GM23248 (cell line): Measurements from ENCODE around the gene B9D1. TPM values are rescaled to one million over a fixed set of nuclear protein-coding genes. Genes with fewer than 3 reads are reported as not detected.

Experiments
- DNase-seq: peaks from one replicate; pipeline ENCODE4 v3.0.0-alpha.2; 2015
- H2AFZ ChIP-seq: fragments of 200-600 bp; sonication (generic); 2 replicates; pipeline ENCODE4 v1.6.1; 2016; ENCODE audit warnings: antibody characterized with exemption
- H3F3A ChIP-seq: fragments of 200-600 bp; sonication (generic); 2 replicates; pipeline ENCODE4 v1.6.1; 2016; ENCODE audit warnings: mild to moderate bottlenecking, antibody characterized with exemption, mixed run types; ENCODE audit not compliant: insufficient read depth
- H3K27ac ChIP-seq: fragments of 200-600 bp; sonication (generic); 2 replicates; pipeline ENCODE4 v1.5.1; 2016; ENCODE audit warnings: mild to moderate bottlenecking
- H3K27me3 ChIP-seq: fragments of 200-600 bp; sonication (generic); replicated peaks from 2 replicates; pipeline ENCODE4 v1.6.1; 2016; ENCODE audit warnings: mild to moderate bottlenecking; ENCODE audit not compliant: insufficient read depth
- H3K36me3 ChIP-seq: fragments of 200-600 bp; sonication (generic); 2 replicates; pipeline ENCODE4 v1.6.1; 2016; ENCODE audit warnings: low read depth, mild to moderate bottlenecking
- H3K4me1 ChIP-seq: fragments of 200-600 bp; sonication (generic); 2 replicates; pipeline ENCODE4 v1.6.1; 2016; ENCODE audit warnings: mild to moderate bottlenecking; ENCODE audit not compliant: insufficient read depth
- H3K4me2 ChIP-seq: fragments of 200-600 bp; sonication (generic); one replicate; pipeline ENCODE4 v1.6.1; 2016; ENCODE audit warnings: mild to moderate bottlenecking; ENCODE audit not compliant: unreplicated experiment
- H3K4me3 ChIP-seq: fragments of 200-600 bp; sonication (generic); 2 replicates; pipeline ENCODE4 v1.5.1; 2016; ENCODE audit warnings: mild to moderate bottlenecking
- H3K79me2 ChIP-seq: fragments of 200-600 bp; sonication (generic); 2 replicates; pipeline ENCODE4 v1.6.1; 2016; ENCODE audit warnings: mild to moderate bottlenecking; ENCODE audit not compliant: insufficient read depth
- H3K9ac ChIP-seq: fragments of 200-600 bp; sonication (generic); 2 replicates; pipeline ENCODE4 v1.6.1; 2016; ENCODE audit warnings: mild to moderate bottlenecking
- H3K9me2 ChIP-seq: fragments of 200-600 bp; sonication (generic); 2 replicates; pipeline ENCODE4 v1.6.1; 2016; ENCODE audit warnings: mixed run types, mild to moderate bottlenecking, moderate library complexity; ENCODE audit not compliant: insufficient read depth
- H3K9me3 ChIP-seq: fragments of 200-600 bp; sonication (generic); one replicate; pipeline ENCODE4 v1.6.1; 2017; ENCODE audit warnings: low read depth
- H4K20me1 ChIP-seq: fragments of 200-600 bp; sonication (generic); 2 replicates; pipeline ENCODE4 v1.6.0; 2016; ENCODE audit not compliant: insufficient read depth
- EZH2 ChIP-seq: fragments of 200-600 bp; sonication (generic); IDR thresholded peaks from 2 replicates; pipeline ENCODE4 v1.6.1; 2018; ENCODE audit warnings: antibody characterized with exemption, mild to moderate bottlenecking; ENCODE audit not compliant: insufficient read depth, poor library complexity, severe bottlenecking
- EZH2phosphoT487 ChIP-seq: fragments of 200-600 bp; sonication (generic); IDR thresholded peaks from 2 replicates; pipeline ENCODE4 v1.6.1; 2018; ENCODE audit warnings: antibody characterized with exemption, moderate library complexity, mild to moderate bottlenecking, low read depth; ENCODE audit not compliant: insufficient read depth
- WGBS, 2 experiments: methylation state at CpG; one replicate each; pipeline ENCODE4 v1.1.6; 2015 to 2017; ENCODE audit warnings: low lambda C conversion rate in 2 of 2, low coverage in 1 of 2; ENCODE audit errors: missing lambda C conversion rate in 2 of 2; 5-methylcytosine and 5-hydroxymethylcytosine counted together
- in situ Hi-C: fragments of 300-500 bp; cut with MboI; formaldehyde crosslinking; loops from 2 replicates; pipeline ENCODE4 v1.15.0; 2020
- polyA plus RNA-seq: library from polyadenylated mRNA; unstranded; fragments of >200 nt; fragmentation: Nextera tagmentation; extraction: Ambion mirVana; gene quantifications from 2 replicates; pipeline ENCODE4 v1.2.1, GENCODE V29; 2016
- total RNA-seq: library from RNA; depleted of rRNA; stranded (reverse); fragments of >200 nt; shearing (Covaris generic); gene quantifications from 2 replicates; pipeline ENCODE4 v1.2.3, GENCODE V29; 2014

B9D1 gene
- total and polyA plus RNA-seq, 2 experiments from 2014 or later, result 15.5 to 24.4 TPM

DNA sequence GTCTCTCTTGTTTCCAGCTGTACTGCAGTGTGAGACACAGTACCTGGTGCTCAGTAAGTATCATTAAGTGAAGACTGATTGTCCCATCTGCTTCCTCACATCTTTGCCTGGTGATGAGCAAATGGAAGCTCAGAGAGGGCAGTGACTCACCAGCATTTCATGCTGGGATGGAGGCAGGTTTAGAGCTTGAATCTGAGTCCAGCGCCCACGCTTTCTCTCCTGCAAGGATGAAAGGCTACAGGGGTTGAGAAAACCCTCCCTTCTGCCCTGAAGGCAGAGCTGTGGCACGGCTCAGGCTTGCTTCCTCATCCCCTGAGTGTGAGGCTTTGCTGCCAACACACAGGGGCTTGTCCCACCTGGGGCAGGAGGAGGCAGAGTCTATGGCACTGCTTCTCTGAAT lies 47.0 kb upstream of the B9D1 start:
- Histone ChIP-seq H3K4me2 (peak overlapping the region; percentile 48), H4K20me1 (no peaks in the 10 kb centered on the region), H3K36me3 (no peaks in the 10 kb centered on the region), H2AFZ (no peak overlapping the region), H3K9me3 (no peaks in the 10 kb centered on the region), H3K27me3 (no peaks in the 10 kb centered on the region), H3K9me2 (no peaks in the 10 kb centered on the region), H3F3A (peaks cover 17% of the 10 kb centered on the region), H3K79me2 (no peaks in the 10 kb centered on the region), H3K27ac (peak overlapping the region; percentile 61), H3K4me1 (peaks cover 23% of the 10 kb centered on the region), H3K4me3 (no peak overlapping the region), H3K9ac (0 out of 2 replicates have a peak overlapping the region, but pooled peaks have one; percentile 5)
- 0 to 3% methylated on average over 3 of the region's 3 CpGs for WGBS, 2 experiments
- TF ChIP-seq EZH2 (no peak), EZH2phosphoT487 (no peak)
- in situ Hi-C loops, result no loop called here
- peak; percentile 97 for DNase-seq

- H3K27ac ChIP-seq, result peak overlapping the region; percentile 44; the same call in 1 of the 2 replicates
- H3K4me1 ChIP-seq, result peaks cover 23% of the 10 kb centered on the region
- H3K9me2 ChIP-seq, result no peaks in the 10 kb centered on the region
- H2AFZ ChIP-seq, result no peak overlapping the region
- TF ChIP-seq EZH2 (no peak), EZH2phosphoT487 (no peak)
- 84 to 86% methylated on average over 3 of the region's 3 CpGs for WGBS, 2 experiments
- H3K4me3 ChIP-seq, result no peak overlapping the region
- in situ Hi-C loops, result no loop called here
- H3K79me2 ChIP-seq, result no peaks in the 10 kb centered on the region
- H3K9ac ChIP-seq, result 0 out of 2 replicates have a peak overlapping the region, but pooled peaks have one; percentile 5
- peaks cover 17% of the 10 kb centered on the region for H3F3A ChIP-seq
- H3K4me2 ChIP-seq, result no peak overlapping the region
- no peaks in the 10 kb centered on the region for H4K20me1 ChIP-seq
- H3K27me3 ChIP-seq, result no peaks in the 10 kb centered on the region
- no peaks in the 10 kb centered on the region for H3K9me3 ChIP-seq
- no peak for DNase-seq
- H3K36me3 ChIP-seq, result no peaks in the 10 kb centered on the region
These were observed 46.5 kb upstream of the B9D1 start for GRCh38 chr17:19409066-19409465.

DNA sequence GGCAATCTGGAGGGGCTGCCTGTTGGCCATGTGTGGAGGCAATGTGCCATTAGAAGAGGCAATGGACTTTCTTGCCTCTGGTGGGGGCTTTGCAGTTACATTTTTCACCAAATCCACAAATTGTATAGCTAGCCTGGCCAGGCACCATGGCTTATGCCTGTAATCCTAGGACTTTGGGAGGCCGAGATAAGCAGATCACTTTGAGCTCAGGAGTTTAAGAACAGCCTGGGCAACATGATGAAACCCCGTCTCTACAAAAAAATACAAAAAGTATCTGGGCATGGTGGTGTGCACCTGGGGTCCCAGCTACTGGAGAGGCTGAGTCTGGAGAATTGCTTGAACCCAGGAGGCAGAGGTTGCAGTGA lies 45.8 kb upstream of the B9D1 start:
- Histone ChIP-seq H3F3A (peaks cover 17% of the 10 kb centered on the region), H3K9ac (no peak overlapping the region), H3K4me2 (no peak overlapping the region), H3K4me3 (no peak overlapping the region), H3K27ac (no peak overlapping the region), H3K9me3 (no peaks in the 10 kb centered on the region), H3K27me3 (no peaks in the 10 kb centered on the region), H3K79me2 (no peaks in the 10 kb centered on the region), H3K9me2 (no peaks in the 10 kb centered on the region), H3K36me3 (no peaks in the 10 kb centered on the region), H2AFZ (no peak overlapping the region), H4K20me1 (no peaks in the 10 kb centered on the region), H3K4me1 (peaks cover 23% of the 10 kb centered on the region)
- TF ChIP-seq EZH2, result no peak
- no peak for TF ChIP-seq EZH2phosphoT487
- DNase-seq, result no peak
- WGBS, 2 experiments, result 87 to 95% methylated on average over 2 of the region's 2 CpGs
- in situ Hi-C loops, result no loop called here

DNA sequence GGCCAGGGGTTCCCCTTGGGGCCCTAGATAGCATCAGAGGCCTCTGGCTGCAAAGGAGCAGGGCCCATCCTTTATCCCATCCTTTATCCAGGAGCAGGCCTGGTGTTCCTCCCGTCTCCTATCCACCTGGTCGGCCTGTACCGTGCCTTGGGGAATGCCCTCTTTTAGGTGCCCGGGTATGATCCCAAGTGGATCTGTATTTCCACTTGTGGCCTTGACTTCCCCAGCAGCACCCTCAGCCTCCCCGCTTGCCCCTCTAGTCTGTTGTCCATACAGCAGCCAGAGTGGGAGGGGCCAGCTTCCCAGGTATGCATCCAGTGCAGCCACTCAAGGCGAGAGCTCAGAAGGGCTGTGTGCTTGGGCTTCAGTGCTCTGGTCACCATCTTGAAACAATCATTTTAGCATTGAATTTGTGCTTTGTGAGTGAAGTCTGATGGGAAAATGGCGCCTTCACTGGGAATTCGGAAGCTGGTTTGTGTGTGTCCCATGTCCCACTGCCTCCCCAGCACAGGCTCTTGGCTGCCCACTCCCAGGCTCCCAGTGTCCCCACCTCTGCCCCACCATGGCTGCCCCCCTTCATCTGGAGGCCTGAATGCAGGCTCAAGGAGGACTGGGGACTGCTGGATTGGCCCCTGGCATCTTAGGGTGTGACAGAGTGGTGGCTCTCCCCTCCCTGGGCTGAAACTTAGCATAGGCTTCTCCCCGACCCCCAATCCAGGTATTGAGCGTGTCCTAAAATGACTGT lies 45.2 kb upstream of the B9D1 start:
- Histone ChIP-seq H3F3A (peaks cover 17% of the 10 kb centered on the region), H3K4me2 (no peak overlapping the region), H3K27me3 (no peaks in the 10 kb centered on the region), H3K9ac (no peak overlapping the region), H3K4me3 (no peak overlapping the region), H3K79me2 (no peaks in the 10 kb centered on the region), H3K9me2 (no peaks in the 10 kb centered on the region), H3K4me1 (peaks cover 23% of the 10 kb centered on the region), H4K20me1 (no peaks in the 10 kb centered on the region), H3K27ac (no peak overlapping the region), H3K9me3 (no peaks in the 10 kb centered on the region), H2AFZ (no peak overlapping the region), H3K36me3 (no peaks in the 10 kb centered on the region)
- 96 to 98% methylated on average over 10 of the region's 10 CpGs for WGBS, 2 experiments
- in situ Hi-C loops, result no loop called here
- DNase-seq, result no peak
- TF ChIP-seq EZH2phosphoT487 (no peak), EZH2 (no peak)
